Mesendoderm (in vitro differentiated cells): ENCODE results near the gene ZSWIM3.
A peak's percentile ranks its signal among the peaks of the same experiment; 100 is the strongest.

Source experiments
- DNase-seq: peaks from one replicate; pipeline ENCODE4 v3.0.0; 2013
- H2AK5ac ChIP-seq: 2 replicates; pipeline ENCODE4 v1.6.1; 2013; ENCODE audit warnings: low read length, inconsistent platforms
- H2BK120ac ChIP-seq: 2 replicates; pipeline ENCODE4 v1.6.1; 2013; ENCODE audit warnings: low read depth, mild to moderate bottlenecking, low read length, moderate library complexity, mixed read lengths
- H2BK15ac ChIP-seq: replicated peaks from 2 replicates; pipeline ENCODE4 v1.6.1; 2013; ENCODE audit warnings: low read depth, mild to moderate bottlenecking, moderate library complexity
- H2BK5ac ChIP-seq: 2 replicates; pipeline ENCODE4 v1.6.1; 2013; ENCODE audit warnings: low read length, inconsistent platforms
- H3K18ac ChIP-seq: 2 replicates; pipeline ENCODE4 v1.6.1; 2013; ENCODE audit warnings: mild to moderate bottlenecking, low read length, mixed read lengths
- H3K23ac ChIP-seq: one replicate; pipeline ENCODE4 v1.6.1; 2013; ENCODE audit warnings: low read length
- H3K27ac ChIP-seq: 2 replicates; pipeline ENCODE4 v1.5.1; 2013; ENCODE audit warnings: low read depth, mild to moderate bottlenecking, inconsistent platforms, low read length, moderate library complexity
- H3K27me3 ChIP-seq: 2 replicates; pipeline ENCODE4 v1.6.1; 2013; ENCODE audit warnings: low read length, control low read depth, mild to moderate bottlenecking, inconsistent platforms; ENCODE audit not compliant: insufficient read depth, poor library complexity
- H3K36me3 ChIP-seq: 2 replicates; pipeline ENCODE4 v1.6.1; 2013; ENCODE audit warnings: low read length, inconsistent platforms; ENCODE audit not compliant: control insufficient read depth, insufficient read depth
- H3K4ac ChIP-seq: one replicate; pipeline ENCODE4 v1.6.1; 2013; ENCODE audit warnings: low read depth, mild to moderate bottlenecking, low read length, moderate library complexity
- H3K4me1 ChIP-seq: 2 replicates; pipeline ENCODE4 v1.6.1; 2013; ENCODE audit warnings: low read depth, low read length, inconsistent platforms; ENCODE audit not compliant: control insufficient read depth
- H3K4me2 ChIP-seq: 2 replicates; pipeline ENCODE4 v1.6.1; 2013; ENCODE audit warnings: low read length
- H3K4me3 ChIP-seq: 2 replicates; pipeline ENCODE4 v1.5.1; 2013; ENCODE audit warnings: mild to moderate bottlenecking, low read length
- H3K56ac ChIP-seq: one replicate; pipeline ENCODE4 v1.6.1; 2013; ENCODE audit warnings: low read length
- H3K79me1 ChIP-seq: 2 replicates; pipeline ENCODE4 v1.6.1; 2013; ENCODE audit warnings: low read length, inconsistent platforms
- H3K79me2 ChIP-seq: 2 replicates; pipeline ENCODE4 v1.6.1; 2013; ENCODE audit warnings: mild to moderate bottlenecking, low read length; ENCODE audit not compliant: control insufficient read depth, insufficient read depth
- H3K9ac ChIP-seq: 2 replicates; pipeline ENCODE4 v1.6.1; 2013; ENCODE audit warnings: low read length, inconsistent platforms
- H4K5ac ChIP-seq: one replicate; pipeline ENCODE4 v1.6.1; 2013; ENCODE audit warnings: low read length
- H4K8ac ChIP-seq: one replicate; pipeline ENCODE4 v1.6.1; 2013; ENCODE audit warnings: low read depth, mild to moderate bottlenecking, control low read depth, low read length, moderate library complexity
- WGBS: extraction: QIAGEN DNeasy Blood & Tissue Kit; methylation state at CpG from one replicate; pipeline ENCODE4 v1.1.7; 2013; ENCODE audit warnings: low lambda C conversion rate, missing lambda C conversion rate; ENCODE audit not compliant: insufficient coverage; ENCODE audit errors: extremely low coverage; 5-methylcytosine and 5-hydroxymethylcytosine counted together

ZSWIM3 gene

DNA sequence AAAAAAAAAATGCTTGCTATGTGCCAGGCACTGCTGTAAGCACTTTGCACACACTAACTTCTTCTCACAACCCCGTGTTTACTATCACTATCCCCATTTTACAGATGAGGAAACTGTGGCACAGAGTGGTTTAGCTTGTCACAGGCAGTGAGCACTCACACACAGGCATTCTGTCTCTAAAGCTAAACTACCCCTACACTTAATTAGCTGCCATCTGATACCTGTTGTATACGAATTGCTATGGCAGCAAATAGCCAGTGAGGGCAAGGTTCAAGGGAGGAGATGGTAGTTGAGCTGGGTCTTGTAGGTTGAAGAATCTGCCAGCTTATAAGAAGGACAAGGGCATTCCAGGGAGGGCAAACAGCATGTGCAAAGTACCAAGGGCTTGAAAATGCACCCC, 35.5 kb upstream of the ZSWIM3 start:
- H2BK120ac ChIP-seq, result no peak overlapping the region
- H2BK5ac ChIP-seq, result no peak overlapping the region
- WGBS, result no CpG with 5 or more reads among the region's 2 CpGs
- no peak overlapping the region for H4K8ac ChIP-seq
- peaks cover 2% of the 10 kb centered on the region for H3K4me1 ChIP-seq
- H3K9ac ChIP-seq, result no peak overlapping the region
- H3K23ac ChIP-seq, result no peak overlapping the region
- no peak overlapping the region for H3K4ac ChIP-seq
- H3K56ac ChIP-seq, result no peak overlapping the region
- H3K36me3 ChIP-seq, result no peaks in the 10 kb centered on the region
- no peak overlapping the region for H3K4me2 ChIP-seq
- no peak overlapping the region for H4K5ac ChIP-seq
- no peak overlapping the region for H3K27ac ChIP-seq
- no peak overlapping the region for H3K4me3 ChIP-seq
- H3K79me1 ChIP-seq, result no peaks in the 10 kb centered on the region
- H3K27me3 ChIP-seq, result no peaks in the 10 kb centered on the region
- no peak overlapping the region for H3K18ac ChIP-seq
- H2AK5ac ChIP-seq, result no peak overlapping the region
- DNase-seq, result no peak
- H3K79me2 ChIP-seq, result no peaks in the 10 kb centered on the region
- no peak overlapping the region for H2BK15ac ChIP-seq

- no peak overlapping the region for H3K4me2 ChIP-seq
- no peak overlapping the region for H3K56ac ChIP-seq
- H3K9ac ChIP-seq, result no peak overlapping the region
- no peak overlapping the region for H3K4me3 ChIP-seq
- no peaks in the 10 kb centered on the region for H3K27me3 ChIP-seq
- no peak for DNase-seq
- H2AK5ac ChIP-seq, result no peak overlapping the region
- H4K5ac ChIP-seq, result no peak overlapping the region
- H3K79me1 ChIP-seq, result no peaks in the 10 kb centered on the region
- no peak overlapping the region for H3K23ac ChIP-seq
- H2BK15ac ChIP-seq, result no peak overlapping the region
- WGBS, result no CpG with 5 or more reads among the region's 24 CpGs
- H3K79me2 ChIP-seq, result no peaks in the 10 kb centered on the region
- no peaks in the 10 kb centered on the region for H3K36me3 ChIP-seq
- H2BK120ac ChIP-seq, result no peak overlapping the region
- no peak overlapping the region for H3K27ac ChIP-seq
- no peak overlapping the region for H3K4ac ChIP-seq
- peaks cover 2% of the 10 kb centered on the region for H3K4me1 ChIP-seq
- no peak overlapping the region for H4K8ac ChIP-seq
- H2BK5ac ChIP-seq, result no peak overlapping the region
- H3K18ac ChIP-seq, result no peak overlapping the region
Measured at GRCh38 chr20:45822857-45823256, 34.6 kb upstream of the ZSWIM3 start.

DNA sequence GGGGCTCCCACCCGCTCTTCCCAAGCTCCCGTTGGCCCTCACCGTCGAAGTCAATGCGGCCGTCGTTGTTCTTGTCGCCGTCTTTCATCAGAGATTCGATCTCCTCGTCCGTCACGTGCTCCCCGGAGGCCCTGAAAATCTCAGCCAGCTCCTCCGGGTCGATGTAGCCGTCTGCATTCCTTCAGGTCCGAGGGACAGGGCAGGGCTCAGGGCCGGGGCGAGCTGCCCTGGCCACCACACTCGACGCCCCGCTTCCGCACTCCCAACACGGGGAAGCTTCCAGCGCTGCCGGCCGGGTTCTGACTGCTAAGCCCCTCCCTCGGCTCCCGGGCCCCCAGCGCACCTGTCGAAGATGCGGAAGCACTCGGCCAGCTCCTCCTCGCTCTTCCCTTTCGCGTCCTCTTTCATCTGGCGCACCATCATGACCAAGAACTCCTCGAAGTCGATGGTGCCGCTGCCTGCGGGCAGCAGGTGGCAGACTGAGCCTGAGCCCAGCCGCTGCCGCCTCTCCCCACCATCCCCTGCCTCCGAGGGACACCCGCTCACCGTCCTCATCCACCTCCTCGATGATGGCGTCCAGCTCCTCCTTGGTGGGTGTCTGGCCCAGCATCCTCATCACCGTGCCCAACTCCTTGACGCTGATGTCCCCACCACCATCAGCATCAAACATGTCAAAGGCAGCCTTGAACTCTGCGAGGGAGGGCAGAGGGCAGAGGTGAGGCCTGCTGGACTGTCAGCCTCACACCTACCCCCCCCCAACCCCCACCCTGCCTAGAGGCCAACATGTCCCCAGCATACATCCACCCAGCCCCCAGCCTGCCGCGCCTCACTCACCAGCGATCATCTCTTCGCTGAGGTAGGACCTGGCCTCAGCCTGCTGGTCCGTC, 33.2 kb upstream of the ZSWIM3 start:
- peak overlapping the region; percentile 12 for H3K56ac ChIP-seq
- DNase-seq, result peak; percentile 85
- H3K27me3 ChIP-seq, result no peaks in the 10 kb centered on the region
- no peaks in the 10 kb centered on the region for H3K79me2 ChIP-seq
- no peak overlapping the region for H4K8ac ChIP-seq
- H3K4me3 ChIP-seq, result no peak overlapping the region
- H3K18ac ChIP-seq, result no peak overlapping the region
- H2BK15ac ChIP-seq, result no peak overlapping the region
- peak overlapping the region; percentile 23 for H3K4me2 ChIP-seq
- no peak overlapping the region for H2BK120ac ChIP-seq
- H2AK5ac ChIP-seq, result no peak overlapping the region
- H3K23ac ChIP-seq, result no peak overlapping the region
- no peaks in the 10 kb centered on the region for H3K36me3 ChIP-seq
- no peaks in the 10 kb centered on the region for H3K79me1 ChIP-seq
- H3K4ac ChIP-seq, result no peak overlapping the region
- H3K27ac ChIP-seq, result no peak overlapping the region
- no CpG with 5 or more reads among the region's 57 CpGs for WGBS
- no peak overlapping the region for H4K5ac ChIP-seq
- H3K4me1 ChIP-seq, result no peaks in the 10 kb centered on the region
- no peak overlapping the region for H2BK5ac ChIP-seq
- H3K9ac ChIP-seq, result no peak overlapping the region

DNA sequence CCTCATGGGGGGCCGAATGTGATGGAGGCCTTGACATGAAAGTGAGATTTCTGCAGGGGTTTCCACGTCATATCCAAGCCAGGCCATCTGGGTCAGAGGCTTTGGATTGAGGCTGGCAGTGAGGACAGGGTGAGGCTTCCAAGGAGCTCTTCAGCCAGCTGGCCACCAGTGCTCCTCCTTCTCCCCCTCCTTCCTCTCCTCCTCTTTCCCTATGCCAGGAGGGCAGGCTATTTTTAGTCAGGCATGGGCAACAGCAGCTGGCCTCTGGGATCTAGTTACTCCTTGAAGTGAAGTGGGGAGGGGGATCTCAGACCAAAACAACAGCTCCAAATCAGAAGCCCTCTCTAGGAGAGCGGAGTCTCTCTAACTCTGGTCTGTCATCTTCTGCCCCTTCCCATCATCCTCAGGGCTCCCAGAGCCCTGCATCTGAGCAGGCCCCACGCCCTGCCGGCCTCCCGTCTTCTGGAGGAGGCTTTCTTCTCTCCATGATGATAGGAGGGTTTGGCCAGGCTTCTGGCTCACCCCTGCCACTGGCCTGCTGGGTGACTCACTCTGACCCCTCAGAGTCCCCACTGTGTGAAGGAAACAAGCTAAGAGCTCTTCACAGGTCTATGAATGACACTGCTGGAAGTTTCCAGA, 30.9 kb upstream of the ZSWIM3 start:
- no peak overlapping the region for H2AK5ac ChIP-seq
- no peaks in the 10 kb centered on the region for H3K79me1 ChIP-seq
- H3K4ac ChIP-seq, result no peak overlapping the region
- no peak overlapping the region for H3K4me3 ChIP-seq
- H3K56ac ChIP-seq, result no peak overlapping the region
- H3K4me1 ChIP-seq, result no peaks in the 10 kb centered on the region
- H3K36me3 ChIP-seq, result no peaks in the 10 kb centered on the region
- no CpG with 5 or more reads among the region's 6 CpGs for whole genome bisulfite sequencing
- no peak overlapping the region for H3K18ac ChIP-seq
- no peak overlapping the region for H2BK15ac ChIP-seq
- no peaks in the 10 kb centered on the region for H3K79me2 ChIP-seq
- H4K5ac ChIP-seq, result no peak overlapping the region
- DNase-seq, result peak; percentile 42
- no peak overlapping the region for H4K8ac ChIP-seq
- no peak overlapping the region for H2BK120ac ChIP-seq
- H3K27ac ChIP-seq, result no peak overlapping the region
- no peak overlapping the region for H3K9ac ChIP-seq
- H3K23ac ChIP-seq, result no peak overlapping the region
- H3K27me3 ChIP-seq, result no peaks in the 10 kb centered on the region
- H2BK5ac ChIP-seq, result no peak overlapping the region
- no peak overlapping the region for H3K4me2 ChIP-seq

- no peaks in the 10 kb centered on the region for H3K79me2 ChIP-seq
- no peak within 1 kb of the TSS for H3K23ac ChIP-seq
- H4K5ac ChIP-seq, result no peak within 1 kb of the TSS
- H3K36me3 ChIP-seq, result no peaks in the 10 kb centered on the region
- no peak within 1 kb of the TSS for H3K18ac ChIP-seq
- H3K9ac ChIP-seq, result no peak within 1 kb of the TSS
- no peak within 1 kb of the TSS for H2BK5ac ChIP-seq
- H2BK15ac ChIP-seq, result no peak within 1 kb of the TSS
- no peaks in the 10 kb centered on the region for H3K27me3 ChIP-seq
- no peak within 1 kb of the TSS for H3K4me2 ChIP-seq
- H4K8ac ChIP-seq, result no peak within 1 kb of the TSS
- no peak within 1 kb of the TSS for H3K4me3 ChIP-seq
- H3K4ac ChIP-seq, result no peak within 1 kb of the TSS
- no peak within 1 kb of the TSS for H3K27ac ChIP-seq
- no peak for DNase-seq
- no peak within 1 kb of the TSS for H3K56ac ChIP-seq
- no peaks in the 10 kb centered on the region for H3K4me1 ChIP-seq
- no peak within 1 kb of the TSS for H2AK5ac ChIP-seq
- WGBS, result no CpG with 5 or more reads among the region's 8 CpGs
- no peak within 1 kb of the TSS for H2BK120ac ChIP-seq
- no peaks in the 10 kb centered on the region for H3K79me1 ChIP-seq
Measured at GRCh38 chr20:45827030-45827652, 30.3 kb upstream of the ZSWIM3 start, which contains the start of gene TNNC2. TNNC2 (minus strand) TSS chr20:45827312; CDS start chr20:45827248, 64 bp downstream.
